Subcutaneous abdominal adipose tissue (tissue), 5 donors: ENCODE data around the gene PSME1.
A peak's percentile ranks its signal among the peaks of the same experiment; 100 is the strongest.

Source experiments
- H3K27ac ChIP-seq: one replicate; pipeline ENCODE4 v1.7.0; 2013; ENCODE audit warnings: low read depth, mild to moderate bottlenecking, inconsistent platforms, low read length, moderate library complexity
- H3K27me3 ChIP-seq, 5 donors: one replicate each; pipeline ENCODE4 v1.7.0; 2013; ENCODE audit warnings: low read length in 5 of 5, inconsistent platforms in 1 of 5; ENCODE audit not compliant: control insufficient read depth in 5 of 5, insufficient read depth in 4 of 5
- H3K36me3 ChIP-seq, 5 donors: one replicate each; pipeline ENCODE4 v1.7.0; 2013; ENCODE audit warnings: low read length in 5 of 5; ENCODE audit not compliant: control insufficient read depth in 5 of 5, insufficient read depth in 5 of 5
- H3K4me1 ChIP-seq, 5 donors: one replicate each; pipeline ENCODE4 v1.7.0; 2013; ENCODE audit warnings: low read length in 5 of 5, mild to moderate bottlenecking in 3 of 5, moderate library complexity in 1 of 5; ENCODE audit not compliant: control insufficient read depth in 5 of 5, insufficient read depth in 5 of 5
- H3K4me3 ChIP-seq, 5 donors: one replicate each; pipeline ENCODE4 v1.7.0; 2013; ENCODE audit warnings: low read length in 5 of 5, low read depth in 1 of 5
- H3K9ac ChIP-seq, 5 donors: one replicate each; pipeline ENCODE4 v1.7.0; 2013; ENCODE audit warnings: low read length in 5 of 5, mild to moderate bottlenecking in 4 of 5, moderate library complexity in 3 of 5
- H3K9me3 ChIP-seq, 5 donors: one replicate each; pipeline ENCODE4 v1.7.0; 2013; ENCODE audit warnings: low read length in 5 of 5; ENCODE audit not compliant: control insufficient read depth in 5 of 5
- donor health status: healthy.
- donor health status: healthy.
- donor health status: healthy.
- donor health status: healthy.
- donor health status: healthy.

The PSME1 gene

DNA sequence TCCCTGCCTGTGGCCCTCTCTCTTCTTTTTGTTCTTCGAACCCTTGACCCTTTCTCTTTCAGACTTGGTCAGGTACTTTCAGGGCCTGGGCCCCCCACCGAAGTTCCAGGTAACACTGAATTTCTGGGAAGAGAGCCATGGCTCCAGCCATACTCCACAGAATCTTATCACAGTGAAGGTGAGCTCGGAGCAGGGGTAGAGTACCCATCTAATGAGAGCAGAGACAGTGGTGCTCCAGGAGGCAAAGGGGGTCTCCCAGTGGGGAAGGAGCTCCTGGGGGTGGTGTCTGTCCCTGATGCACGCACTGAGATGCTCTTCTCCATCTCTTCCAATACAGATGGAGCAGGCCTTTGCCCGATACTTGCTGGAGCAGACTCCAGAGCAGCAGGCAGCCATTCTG lies 29.8 kb downstream of the PSME1 start:
- no peak overlapping the region for H3K4me3 ChIP-seq
- no peak overlapping the region for H3K9ac ChIP-seq
- H3K27ac ChIP-seq: no peak overlapping the region
- H3K9me3 ChIP-seq: no peaks in the 10 kb centered on the region
- H3K36me3 ChIP-seq: peaks cover 5 to 65% (median 59%) of the 10 kb centered on the region in 5 donors
- no peaks in the 10 kb centered on the region for H3K27me3 ChIP-seq
- H3K4me1 ChIP-seq: peaks cover 9 to 25% (median 24%) of the 10 kb centered on the region in 5 donors

DNA sequence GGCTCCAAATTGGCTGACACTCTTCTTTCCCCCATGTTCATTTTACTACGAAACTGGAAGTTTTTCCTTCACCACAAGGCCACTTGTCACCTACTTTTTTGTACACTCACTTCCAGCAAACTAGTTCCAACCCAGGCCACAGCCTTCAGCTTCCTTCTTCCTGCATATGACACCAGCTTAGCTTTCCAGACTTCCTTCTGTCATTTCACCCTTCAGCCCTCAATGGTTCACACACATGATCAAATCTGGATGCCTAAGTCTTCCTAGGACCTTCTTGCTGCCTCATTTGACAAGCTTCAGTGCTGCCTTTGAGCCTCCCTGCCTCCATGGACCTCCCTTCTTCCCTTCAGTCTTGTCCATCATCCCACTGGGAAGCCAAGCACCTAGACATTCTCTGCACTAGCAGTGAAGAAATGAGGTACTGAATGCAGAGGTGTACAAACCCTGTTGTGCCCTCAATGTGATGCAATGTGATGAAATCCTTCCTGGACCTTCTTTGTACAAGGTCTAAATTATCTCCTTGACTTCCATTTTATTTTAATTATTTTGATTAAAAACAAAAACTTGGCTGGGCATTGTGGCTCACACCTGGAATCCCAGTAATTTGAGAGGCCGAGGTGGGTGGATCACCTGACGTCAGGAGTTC lies 31.6 kb downstream of the PSME1 start:
- Histone ChIP-seq H3K9ac (no peak overlapping the region), H3K9me3 (no peaks in the 10 kb centered on the region), H3K27me3 (no peaks in the 10 kb centered on the region), H3K27ac (no peak overlapping the region), H3K4me1 (peaks cover 2 to 19% (median 14%) of the 10 kb centered on the region in 5 donors), H3K36me3 (peaks cover 5 to 69% (median 58%) of the 10 kb centered on the region in 5 donors), H3K4me3 (no peak overlapping the region)

DNA sequence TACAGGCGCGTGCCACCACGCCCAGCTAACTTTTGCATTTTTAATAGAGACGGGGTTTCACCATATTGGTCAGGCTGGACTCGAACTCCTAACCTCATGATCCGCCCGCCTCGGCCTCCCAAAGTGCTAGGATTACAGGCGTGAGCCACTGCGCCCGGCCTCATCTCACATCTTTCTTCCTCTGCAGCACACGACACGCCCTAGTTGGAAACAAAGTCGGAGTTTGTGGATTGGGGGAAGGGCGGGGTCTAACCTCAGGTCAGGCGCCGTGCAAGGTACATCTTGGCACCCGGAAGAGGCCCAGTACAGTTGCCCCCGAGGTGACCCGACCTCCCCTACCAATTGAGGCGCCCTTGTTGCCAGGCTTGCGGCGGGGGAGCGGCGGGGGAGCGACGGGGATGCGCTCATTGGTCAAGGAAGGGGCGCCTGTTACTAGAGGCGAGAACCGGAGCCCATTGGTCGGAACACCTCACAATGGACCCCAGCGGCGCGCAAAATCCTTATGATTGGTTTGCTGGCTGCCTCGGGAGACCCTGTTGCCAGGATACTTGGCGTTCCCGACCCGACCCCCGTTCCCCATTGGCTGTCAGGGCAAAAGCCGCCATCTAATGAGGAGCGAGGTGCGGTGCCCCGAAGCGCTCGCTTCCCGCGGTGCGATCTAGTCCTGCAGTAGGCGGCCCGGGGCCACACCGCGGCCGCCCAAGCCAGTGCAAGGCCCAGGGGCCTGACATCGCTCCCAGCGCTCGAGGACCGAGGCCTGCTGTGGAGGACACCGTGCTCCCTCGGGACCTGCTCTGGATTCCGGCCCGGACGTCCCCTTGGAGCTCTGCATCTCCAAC lies 35.6 kb downstream of the PSME1 start, which contains the start of gene REC8:
Gene REC8, plus strand, starts transcription at position 659 of the 839 bp plus-strand sequence. CDS start 473 bp downstream, outside the sequence.
- no peaks in the 10 kb centered on the region for H3K27me3 ChIP-seq
- peak within 1 kb of the TSS in 3 of 5 donors; percentile 22 to 50 (median 43) for H3K4me3 ChIP-seq
- peaks cover 0 to 11% (median 5%) of the 10 kb centered on the region in 5 donors for H3K4me1 ChIP-seq
- H3K27ac ChIP-seq: no peak within 1 kb of the TSS
- no peak within 1 kb of the TSS for H3K9ac ChIP-seq
- H3K36me3 ChIP-seq: peaks cover 2 to 58% (median 34%) of the 10 kb centered on the region in 5 donors
- H3K9me3 ChIP-seq: no peaks in the 10 kb centered on the region

DNA sequence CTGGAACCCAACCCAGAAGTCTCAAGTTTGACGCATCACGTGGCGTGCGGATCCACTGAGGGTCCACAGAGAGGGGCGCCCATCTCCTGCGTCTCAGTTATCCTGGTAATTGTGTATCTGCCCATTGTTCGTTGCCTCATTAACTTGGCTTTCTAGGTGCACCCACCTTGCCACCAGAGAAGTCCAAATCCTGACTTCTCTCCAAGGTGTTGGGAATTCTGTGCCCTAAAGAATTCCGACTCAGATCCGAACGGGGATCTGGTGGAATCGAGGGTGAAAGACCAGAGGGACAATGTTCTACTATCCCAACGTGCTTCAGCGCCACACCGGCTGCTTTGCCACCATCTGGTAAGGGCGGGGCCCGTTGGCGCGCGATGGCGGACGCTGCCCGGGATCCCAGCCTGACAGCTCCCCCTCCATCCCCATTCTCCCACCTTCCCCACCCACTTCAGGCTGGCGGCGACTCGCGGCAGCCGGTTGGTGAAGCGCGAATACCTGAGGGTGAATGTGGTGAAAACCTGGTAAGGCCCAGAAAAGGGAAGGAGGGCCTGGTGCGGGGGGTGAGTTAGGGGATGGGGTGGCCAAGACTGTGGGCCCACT lies 36.4 kb downstream of the PSME1 start:
- Histone ChIP-seq H3K9me3 (no peaks in the 10 kb centered on the region), H3K9ac (no peak overlapping the region), H3K4me3 (peak overlapping the region in 2 of 5 donors; percentile 22 to 50), H3K4me1 (peaks cover 0 to 11% (median 5%) of the 10 kb centered on the region in 5 donors), H3K27me3 (no peaks in the 10 kb centered on the region), H3K36me3 (peaks cover 2 to 59% (median 36%) of the 10 kb centered on the region in 5 donors), H3K27ac (no peak overlapping the region)

DNA sequence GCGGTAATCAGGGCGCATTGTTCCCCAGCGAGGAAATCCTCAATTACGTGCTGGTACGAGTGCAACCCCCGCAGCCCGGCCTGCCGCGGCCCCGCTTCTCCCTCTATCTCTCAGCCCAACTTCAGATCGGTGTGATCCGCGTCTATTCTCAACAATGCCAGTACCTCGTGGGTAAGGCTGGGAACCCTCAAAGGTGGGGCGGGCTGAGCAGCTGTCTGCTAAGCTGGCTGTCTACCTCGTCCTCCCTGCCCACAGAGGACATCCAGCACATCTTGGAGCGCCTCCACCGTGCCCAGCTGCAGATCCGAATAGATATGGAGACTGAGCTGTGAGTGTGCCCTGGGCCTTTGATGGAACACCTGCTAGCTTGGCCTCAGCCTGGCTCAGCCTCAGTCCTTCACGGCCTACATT lies 36.9 kb downstream of the PSME1 start:
- Histone ChIP-seq H3K9me3 (no peaks in the 10 kb centered on the region), H3K27me3 (no peaks in the 10 kb centered on the region), H3K9ac (no peak overlapping the region), H3K27ac (no peak overlapping the region), H3K4me1 (peaks cover 0 to 11% (median 5%) of the 10 kb centered on the region in 5 donors), H3K4me3 (no peak overlapping the region), H3K36me3 (peaks cover 2 to 61% (median 36%) of the 10 kb centered on the region in 5 donors)

DNA sequence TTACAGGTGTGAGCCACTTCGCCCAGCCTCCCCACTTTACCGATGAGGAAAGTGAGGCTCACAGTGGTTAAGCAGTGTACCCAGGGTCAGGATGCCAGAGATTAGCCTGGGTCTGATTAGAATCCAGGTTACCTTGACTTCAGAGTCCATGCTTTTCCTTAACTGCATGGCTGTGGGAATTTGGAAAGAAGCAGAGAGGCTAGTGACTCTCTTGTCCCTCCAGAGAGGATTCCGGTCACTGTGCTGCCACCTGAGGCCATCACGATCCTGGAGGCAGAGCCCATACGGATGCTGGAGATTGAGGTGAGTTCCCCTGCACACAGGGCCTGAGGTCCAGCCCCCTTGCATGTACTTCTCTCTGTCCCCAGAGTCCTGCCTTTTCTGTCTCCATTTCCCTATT lies 40.6 kb downstream of the PSME1 start:
- Histone ChIP-seq H3K27ac (no peak overlapping the region), H3K9me3 (no peaks in the 10 kb centered on the region), H3K9ac (no peak overlapping the region), H3K36me3 (peaks cover 0 to 83% (median 64%) of the 10 kb centered on the region in 5 donors), H3K4me3 (no peak overlapping the region), H3K27me3 (no peaks in the 10 kb centered on the region), H3K4me1 (peaks cover 0 to 7% (median 5%) of the 10 kb centered on the region in 5 donors)

DNA sequence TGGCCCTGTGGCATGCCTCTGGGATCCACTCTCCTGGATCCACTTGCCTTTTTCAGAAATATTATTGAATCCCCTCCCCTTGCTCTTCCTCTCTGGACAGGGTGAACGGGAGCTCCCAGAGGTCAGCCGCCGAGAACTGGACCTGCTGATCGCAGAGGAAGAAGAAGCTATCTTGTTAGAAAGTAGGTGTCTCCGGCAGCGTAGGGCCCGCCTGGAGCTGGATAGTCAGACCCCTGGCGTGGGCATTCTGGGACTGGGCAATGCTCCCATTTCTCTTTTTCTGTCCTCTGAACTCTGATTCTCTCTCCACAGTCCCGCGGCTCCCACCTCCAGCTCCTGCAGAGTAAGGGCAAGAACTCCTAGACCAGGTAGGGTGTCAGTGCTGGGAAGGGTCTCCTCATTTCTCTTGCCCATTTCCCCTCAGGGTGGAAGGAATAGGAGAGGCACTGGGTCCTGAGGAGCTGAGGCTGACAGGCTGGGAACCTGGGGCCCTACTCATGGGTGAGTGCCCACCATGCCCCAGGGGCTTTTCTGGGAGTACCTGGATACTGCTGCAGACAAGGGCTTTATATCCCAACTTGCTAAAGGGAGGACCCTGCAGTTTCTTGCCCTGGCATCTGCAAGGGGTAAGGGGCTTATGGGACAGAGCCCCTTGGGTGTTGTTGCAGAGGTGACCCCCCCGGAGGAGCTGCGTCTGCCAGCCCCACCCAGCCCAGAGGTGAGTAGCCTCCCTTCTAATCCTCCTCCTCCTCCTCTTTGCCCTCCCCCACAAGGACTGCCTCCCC lies 41.2 kb downstream of the PSME1 start:
- Histone ChIP-seq H3K9ac (no peak overlapping the region), H3K27me3 (no peaks in the 10 kb centered on the region), H3K4me1 (peaks cover 0 to under 1% (median 0%) of the 10 kb centered on the region in 5 donors), H3K27ac (no peak overlapping the region), H3K36me3 (peaks cover 0 to 89% (median 70%) of the 10 kb centered on the region in 5 donors), H3K4me3 (no peak overlapping the region), H3K9me3 (no peaks in the 10 kb centered on the region)

DNA sequence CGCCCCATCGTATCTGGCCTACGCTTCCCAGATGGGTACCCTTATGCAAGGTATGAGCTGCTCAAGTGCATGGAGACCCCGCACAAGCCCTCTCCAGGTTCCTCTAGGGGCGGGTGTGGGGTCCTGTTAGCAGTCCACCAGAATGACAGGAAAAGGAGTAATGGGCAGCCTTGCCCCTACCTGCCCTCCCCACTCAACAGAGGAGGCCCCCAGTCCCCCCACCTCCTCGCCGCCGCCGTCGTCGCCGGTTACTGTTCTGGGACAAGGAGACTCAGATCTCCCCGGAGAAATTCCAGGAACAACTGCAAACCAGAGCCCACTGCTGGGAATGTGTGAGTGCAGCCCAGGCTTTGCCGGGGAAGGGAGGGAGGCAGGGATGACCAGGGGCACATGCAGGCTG lies 41.9 kb downstream of the PSME1 start:
- Histone ChIP-seq H3K9ac (no peak overlapping the region), H3K27ac (no peak overlapping the region), H3K4me3 (no peak overlapping the region), H3K27me3 (no peaks in the 10 kb centered on the region), H3K9me3 (no peaks in the 10 kb centered on the region), H3K36me3 (peaks cover 0 to 89% (median 73%) of the 10 kb centered on the region in 5 donors), H3K4me1 (no peaks in the 10 kb centered on the region)

DNA sequence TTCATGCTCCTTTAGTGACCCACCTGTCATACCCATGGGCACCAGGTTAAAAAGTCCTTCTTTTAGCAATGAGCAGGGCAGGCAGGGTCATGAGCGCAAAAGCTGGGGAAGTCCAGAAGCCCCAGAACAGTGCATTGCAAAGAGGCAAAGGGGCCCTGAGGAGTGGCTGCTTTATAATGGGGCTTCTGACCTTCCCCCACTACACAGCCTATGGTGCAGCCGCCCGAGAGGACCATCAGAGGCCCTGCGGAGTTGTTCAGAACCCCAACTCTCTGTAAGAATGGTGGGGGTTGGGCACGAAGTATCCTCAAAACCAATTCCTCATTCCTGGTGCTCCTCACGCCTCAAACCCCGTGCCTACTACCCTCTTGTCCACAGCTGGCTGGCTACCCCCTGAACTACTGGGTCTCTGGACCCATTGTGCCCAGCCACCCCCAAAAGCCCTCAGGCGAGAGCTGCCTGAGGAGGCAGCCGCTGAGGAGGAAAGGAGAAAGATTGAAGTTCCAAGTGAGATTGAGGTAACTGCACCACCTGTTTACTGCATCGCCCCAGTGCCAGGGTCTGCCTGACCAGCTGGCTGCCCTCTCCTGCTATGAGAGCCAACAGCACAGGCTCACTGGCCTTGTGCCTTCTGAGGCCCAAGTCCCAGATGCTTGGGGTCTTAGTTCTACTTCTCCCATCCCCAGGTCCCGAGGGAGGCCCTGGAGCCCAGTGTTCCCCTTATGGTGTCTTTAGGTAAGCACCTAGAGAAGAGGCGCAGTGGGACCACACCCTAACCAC lies 42.6 kb downstream of the PSME1 start:
- H3K4me3 ChIP-seq: no peak overlapping the region
- H3K9ac ChIP-seq: no peak overlapping the region
- no peaks in the 10 kb centered on the region for H3K27me3 ChIP-seq
- H3K9me3 ChIP-seq: no peaks in the 10 kb centered on the region
- H3K4me1 ChIP-seq: no peaks in the 10 kb centered on the region
- peaks cover 0 to 89% (median 73%) of the 10 kb centered on the region in 5 donors for H3K36me3 ChIP-seq
- no peak overlapping the region for H3K27ac ChIP-seq
